GM18517 (cell line): ENCODE measurements around the gene PTGR3.
A peak's percentile ranks its signal among the peaks of the same experiment; 100 is the strongest.
"Not testable (repeated sequence)": the region's sequence is repeated elsewhere in the genome, so short reads cannot be mapped to it uniquely, and the experiment has no call there.

Experiments
- ATAC-seq: cut with Tn5 transposase; IDR thresholded peaks from one replicate; pipeline ENCODE4 v1.9.1; 2021; ENCODE audit warnings: mild to moderate bottlenecking, moderate library complexity; ENCODE audit not compliant: unreplicated experiment

PTGR3 gene

GRCh38 chr18:75204269-75204731 is 4.6 kb downstream of the PTGR3 start:
- no peak for ATAC-seq

- ATAC-seq, result no peak
These were observed 5.3 kb downstream of the PTGR3 start for GRCh38 chr18:75203416-75204268.

DNA sequence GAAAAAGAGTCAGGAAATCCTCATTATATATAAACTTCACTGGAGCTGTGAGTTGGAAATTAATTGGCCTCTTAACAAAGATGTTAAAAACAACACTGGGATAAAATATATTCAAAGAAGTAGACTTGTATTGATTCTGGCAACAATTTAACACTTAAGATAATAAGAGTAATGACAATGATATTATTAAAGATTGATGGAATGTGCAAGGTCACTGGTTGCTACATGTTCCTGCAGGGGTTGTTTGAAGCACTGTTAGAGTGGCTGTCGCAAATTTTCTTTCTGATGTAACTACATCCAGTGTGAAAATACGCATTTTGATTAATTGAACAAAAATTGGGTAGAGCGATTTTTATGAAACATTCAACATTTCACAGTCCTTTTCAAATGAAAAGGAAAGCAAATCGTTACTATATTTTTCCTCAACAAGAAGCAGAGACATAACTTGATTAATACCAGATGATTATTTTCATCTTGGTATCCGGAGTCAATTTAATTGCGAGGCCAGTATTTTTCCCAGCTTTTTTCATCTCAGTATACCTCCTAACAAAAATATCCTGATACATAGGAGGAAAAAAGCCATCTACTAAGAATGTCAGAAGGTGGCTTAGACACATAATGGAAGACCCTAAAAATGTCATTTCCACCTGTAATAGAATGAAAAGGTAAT is 6.1 kb downstream of the PTGR3 start:
- no peak for ATAC-seq

DNA sequence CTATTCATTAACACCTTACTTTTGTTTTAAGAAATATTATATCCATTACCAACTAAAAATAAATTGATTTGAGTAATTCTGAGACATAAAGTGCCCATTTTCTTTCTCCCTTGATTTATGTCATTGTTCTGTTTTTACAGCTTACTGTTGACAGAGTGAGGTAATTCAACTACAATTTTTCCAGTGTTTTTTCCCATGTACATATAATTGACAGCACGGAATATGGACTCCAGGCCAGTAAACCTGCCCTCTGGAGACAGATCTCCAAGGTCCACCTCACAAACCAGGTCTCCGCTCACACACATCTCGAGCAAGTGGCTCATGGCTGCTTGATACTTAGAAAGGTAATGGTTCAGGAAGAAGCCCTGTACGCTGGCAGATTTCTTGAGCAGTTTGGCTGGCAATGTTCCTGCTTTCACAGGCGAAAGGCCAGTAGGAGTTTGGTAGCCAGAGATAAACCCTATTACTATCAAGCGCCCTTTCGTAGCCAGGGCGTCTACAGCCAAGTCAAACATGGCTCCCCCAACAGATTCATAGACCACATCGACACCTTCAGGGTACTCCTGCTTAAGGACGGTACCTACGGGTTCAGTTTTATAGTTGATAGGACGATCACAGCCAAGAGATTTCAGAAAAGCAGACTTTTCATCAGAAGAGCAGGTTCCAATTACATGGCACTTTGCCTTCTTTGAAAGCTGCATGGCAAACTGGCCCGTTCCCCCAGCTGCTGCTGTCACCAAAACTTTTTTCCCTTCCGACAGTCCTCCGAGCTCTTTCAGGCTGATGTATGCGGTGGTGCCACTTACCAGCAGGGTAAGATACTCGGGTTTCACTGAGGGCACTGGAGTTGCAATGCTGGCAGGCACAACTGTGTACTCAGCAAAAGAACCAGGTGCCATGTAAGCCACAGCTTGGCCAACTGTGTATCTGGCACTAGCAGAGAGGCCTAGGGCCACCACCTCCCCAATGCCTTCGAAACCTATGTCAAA is 7.4 kb downstream of the PTGR3 start:
- no peak for ATAC-seq

DNA sequence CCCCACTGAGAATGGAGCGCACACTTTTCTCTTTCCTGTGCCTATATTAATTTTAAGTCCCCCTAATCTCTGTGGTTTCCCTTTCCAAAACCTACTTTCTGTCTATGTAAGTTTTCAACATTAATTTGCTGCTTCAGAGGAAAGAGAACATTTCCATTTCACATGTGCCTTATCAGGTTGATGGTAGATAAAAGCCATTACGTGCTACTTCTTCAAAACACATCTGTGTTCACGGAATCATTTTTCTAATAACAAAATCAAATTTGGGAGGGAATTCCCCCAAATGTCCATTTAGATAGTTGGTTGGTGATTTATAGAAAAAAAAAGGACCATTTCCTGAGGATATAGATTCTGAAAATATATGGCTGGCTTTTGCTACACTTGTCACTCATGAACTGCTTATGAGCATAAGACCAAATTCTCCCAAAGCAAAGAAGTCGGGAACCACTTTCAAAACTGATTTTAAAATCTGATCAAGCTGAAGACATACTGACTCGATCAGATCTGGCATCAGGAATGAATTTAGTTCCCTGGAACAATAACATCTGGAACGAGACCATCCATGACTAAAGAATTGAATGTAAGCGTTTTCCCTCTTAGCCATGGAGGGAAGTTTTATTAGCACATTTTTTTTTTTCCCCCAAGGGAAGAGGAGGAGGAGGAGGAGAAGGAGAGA is 8.2 kb downstream of the PTGR3 start:
- no peak for ATAC-seq

- ATAC-seq, result no peak
These were observed 8.9 kb downstream of the PTGR3 start for GRCh38 chr18:75200071-75200470.

GRCh38 chr18:75199327-75199726 is 9.6 kb downstream of the PTGR3 start:
- no peak for ATAC-seq

- no peak for ATAC-seq
These were observed 10.9 kb downstream of the PTGR3 start for GRCh38 chr18:75198036-75198435.

DNA sequence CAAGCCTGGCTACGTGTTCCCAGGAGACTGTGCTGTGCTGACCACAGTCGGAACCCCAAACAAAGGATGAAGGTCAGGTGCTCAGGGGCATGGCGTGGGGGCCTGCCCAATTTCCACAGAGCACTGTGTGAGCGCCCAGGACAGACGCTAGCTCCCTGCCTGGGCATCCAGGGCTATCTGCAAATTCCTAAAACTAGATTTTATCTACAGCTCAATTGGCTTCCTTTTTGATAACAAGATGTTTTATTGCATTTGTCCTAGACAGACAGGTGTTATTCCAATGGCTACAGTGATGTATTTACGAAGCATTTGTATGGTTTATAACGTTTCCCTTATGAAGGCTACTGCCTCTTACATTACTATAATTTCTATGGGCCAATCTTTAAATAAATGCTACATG is 16.0 kb downstream of the PTGR3 start:
- ATAC-seq, result no peak

- ATAC-seq, result no peak
These were observed 19.2 kb downstream of the PTGR3 start for GRCh38 chr18:75189696-75190095.

DNA sequence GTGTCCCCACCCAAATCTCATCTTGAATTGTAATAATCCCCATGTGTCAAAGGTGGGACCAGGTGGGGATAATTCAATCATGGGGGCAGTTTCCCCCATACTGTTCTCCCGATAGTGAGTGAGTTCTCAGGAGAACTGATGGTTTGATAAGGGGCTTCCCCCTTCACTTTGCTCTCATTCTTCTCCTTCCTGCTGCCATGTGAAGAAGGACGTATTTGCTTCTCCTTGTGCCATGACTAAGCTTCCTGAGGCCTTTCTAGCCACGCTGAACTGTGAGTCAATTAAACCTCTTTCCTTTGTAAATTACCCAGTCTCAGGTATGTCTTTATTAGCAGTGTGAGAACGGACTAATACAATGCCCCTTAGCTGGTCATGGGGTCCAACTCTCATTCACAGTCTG is 21.2 kb downstream of the PTGR3 start:
- ATAC-seq, result not testable (repeated sequence)

GRCh38 chr18:75185460-75185859 is 23.5 kb downstream of the PTGR3 start:
- ATAC-seq, result no peak

DNA sequence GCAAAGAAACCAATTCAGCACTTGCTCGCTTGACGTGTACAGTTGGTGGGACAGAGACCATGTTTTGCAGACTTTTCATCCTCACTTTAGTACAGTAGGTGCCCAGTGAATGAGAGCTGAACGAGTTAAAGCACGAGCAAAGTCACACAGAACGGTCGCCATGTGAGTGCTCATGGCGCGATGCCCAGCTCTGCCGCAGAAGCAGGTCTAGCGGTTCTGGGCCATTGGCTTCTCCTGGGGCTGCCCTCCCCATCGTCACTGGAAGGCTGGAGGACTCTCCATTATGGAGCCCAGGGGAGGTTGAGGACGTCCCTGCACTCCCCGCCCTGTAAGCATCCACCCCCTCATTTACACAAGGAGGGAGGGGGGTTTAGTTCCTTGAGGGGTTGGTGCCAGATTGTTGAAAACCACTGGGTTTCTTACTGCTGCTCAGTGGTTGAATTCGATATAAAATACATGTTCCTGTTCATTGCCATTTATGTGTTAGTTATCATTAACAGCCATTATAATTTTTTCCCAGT is 24.9 kb downstream of the PTGR3 start:
- ATAC-seq, result no peak

- no peak for ATAC-seq
These were observed 25.4 kb downstream of the PTGR3 start for GRCh38 chr18:75183524-75183923.

DNA sequence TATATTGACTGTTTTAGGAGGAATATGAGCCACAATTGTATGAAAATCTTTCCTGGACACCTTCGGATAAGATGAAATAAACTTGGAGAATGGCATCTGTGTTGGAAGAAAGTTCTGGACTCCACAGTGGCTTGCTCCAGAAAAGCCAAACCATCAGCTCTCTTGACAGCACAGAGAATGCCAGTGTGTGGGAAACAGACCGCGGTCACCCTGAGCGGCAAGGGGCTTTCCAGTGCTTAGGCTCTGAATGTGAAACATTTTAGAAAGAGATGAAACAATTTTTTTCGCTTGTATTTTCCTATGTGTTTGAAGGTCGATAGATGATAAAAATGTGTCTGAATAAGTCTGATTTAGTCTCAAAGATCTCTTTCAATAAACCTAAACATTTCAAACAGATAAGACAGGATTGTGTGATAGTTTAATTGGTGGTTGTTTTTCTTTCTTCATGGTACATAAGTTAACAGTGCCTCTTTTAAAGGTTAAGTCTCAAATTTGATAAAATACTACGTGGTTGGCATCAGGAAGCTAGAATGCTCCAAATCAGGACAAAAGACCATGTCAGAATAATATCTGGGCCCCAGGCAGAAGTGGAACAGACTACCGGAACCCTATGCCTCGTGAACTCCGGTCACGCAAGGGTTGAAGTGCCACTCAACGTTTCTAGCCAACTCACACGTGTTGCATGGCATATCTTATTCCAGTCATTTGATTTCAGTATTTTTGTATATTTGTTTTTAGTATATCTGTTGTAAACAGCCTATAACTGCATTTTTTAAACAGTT is 28.9 kb downstream of the PTGR3 start:
- ATAC-seq, result no peak

GRCh38 chr18:75178376-75178775 is 30.6 kb downstream of the PTGR3 start:
- no peak for ATAC-seq

- ATAC-seq, result no peak
These were observed 32.1 kb downstream of the PTGR3 start for GRCh38 chr18:75176849-75177248.

DNA sequence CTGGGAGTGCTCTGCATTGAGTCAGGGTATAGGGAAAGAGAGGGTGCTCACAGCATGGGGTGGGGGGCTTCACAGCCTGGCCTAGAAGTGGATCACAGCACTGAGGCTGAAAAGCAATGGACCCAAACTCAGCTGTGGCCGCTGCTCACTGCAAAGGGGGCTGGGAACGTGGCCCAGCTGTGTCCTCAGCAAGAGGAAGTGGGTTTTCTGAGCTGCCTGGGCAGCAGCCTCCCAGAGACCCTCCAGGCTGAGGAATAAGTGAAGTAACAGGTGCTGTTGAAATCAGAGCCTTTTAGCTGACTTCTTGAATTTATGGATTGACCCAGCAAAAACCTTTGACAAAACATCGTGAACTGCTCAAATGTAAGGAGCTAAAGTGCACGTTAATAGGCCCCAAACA is 35.2 kb downstream of the PTGR3 start:
- no peak for ATAC-seq

GRCh38 chr18:75173125-75173432 is 35.9 kb downstream of the PTGR3 start:
- peak; percentile 100 for ATAC-seq
